Endothelial cell of umbilical vein (primary cell): ENCODE data around the gene TNS1.

Source experiments
- EZH2 ChIP-seq: IDR thresholded peaks from 2 replicates; pipeline ENCODE4 v1.6.1; 2012; ENCODE audit warnings: borderline replicate concordance, low read depth, mild to moderate bottlenecking, moderate library complexity, low read length, inconsistent platforms; ENCODE audit not compliant: severe bottlenecking
- FOS ChIP-seq: IDR thresholded peaks from 2 replicates; pipeline ENCODE4 v1.6.1; 2011; ENCODE audit warnings: mild to moderate bottlenecking, low read length, moderate library complexity, borderline replicate concordance; ENCODE audit not compliant: insufficient read depth
- GATA2 ChIP-seq: IDR thresholded peaks from 2 replicates; pipeline ENCODE4 v1.7.0; 2011; ENCODE audit warnings: low read depth, mild to moderate bottlenecking, moderate library complexity, mixed read lengths, low read length; ENCODE audit not compliant: insufficient read length, insufficient read depth
- JUN ChIP-seq: IDR thresholded peaks from 2 replicates; pipeline ENCODE4 v1.6.1; 2011; ENCODE audit warnings: borderline replicate concordance, low read depth; ENCODE audit not compliant: insufficient read length, insufficient read depth
- MYC ChIP-seq: IDR thresholded peaks from one replicate; pipeline ENCODE4 v1.6.1; 2011; ENCODE audit warnings: mild to moderate bottlenecking, low read depth, low read length
- POLR2A ChIP-seq: IDR thresholded peaks from 2 replicates; pipeline ENCODE4 v1.6.1; 2012; ENCODE audit warnings: low read depth, mild to moderate bottlenecking, control low read depth, low read length
- POLR2AphosphoS5 ChIP-seq: IDR thresholded peaks from 2 replicates; pipeline ENCODE4 v1.6.1; 2012; ENCODE audit warnings: low read depth, mild to moderate bottlenecking, control low read depth, low read length, moderate library complexity; ENCODE audit not compliant: insufficient read depth
- TF ChIP-seq, protein P1 (sequence below), 2 donors: IDR thresholded peaks; 1 replicate in 1 of 2; 2 replicates in 1 of 2; pipeline ENCODE4 v1.5.1; 2011; ENCODE audit warnings: low read length in 2 of 2, mild to moderate bottlenecking in 2 of 2, moderate library complexity in 2 of 2, control low read depth in 1 of 2, inconsistent platforms in 1 of 2, low read depth in 1 of 2; ENCODE audit not compliant: insufficient read depth in 1 of 2; ENCODE audit errors: extremely low read depth in 1 of 2
- TF ChIP-seq, protein P2 (sequence below): IDR thresholded peaks from 2 replicates; pipeline ENCODE4 v1.6.1; 2011; ENCODE audit not compliant: insufficient read depth, insufficient read length

- TF ChIP-seq, protein P1, sequence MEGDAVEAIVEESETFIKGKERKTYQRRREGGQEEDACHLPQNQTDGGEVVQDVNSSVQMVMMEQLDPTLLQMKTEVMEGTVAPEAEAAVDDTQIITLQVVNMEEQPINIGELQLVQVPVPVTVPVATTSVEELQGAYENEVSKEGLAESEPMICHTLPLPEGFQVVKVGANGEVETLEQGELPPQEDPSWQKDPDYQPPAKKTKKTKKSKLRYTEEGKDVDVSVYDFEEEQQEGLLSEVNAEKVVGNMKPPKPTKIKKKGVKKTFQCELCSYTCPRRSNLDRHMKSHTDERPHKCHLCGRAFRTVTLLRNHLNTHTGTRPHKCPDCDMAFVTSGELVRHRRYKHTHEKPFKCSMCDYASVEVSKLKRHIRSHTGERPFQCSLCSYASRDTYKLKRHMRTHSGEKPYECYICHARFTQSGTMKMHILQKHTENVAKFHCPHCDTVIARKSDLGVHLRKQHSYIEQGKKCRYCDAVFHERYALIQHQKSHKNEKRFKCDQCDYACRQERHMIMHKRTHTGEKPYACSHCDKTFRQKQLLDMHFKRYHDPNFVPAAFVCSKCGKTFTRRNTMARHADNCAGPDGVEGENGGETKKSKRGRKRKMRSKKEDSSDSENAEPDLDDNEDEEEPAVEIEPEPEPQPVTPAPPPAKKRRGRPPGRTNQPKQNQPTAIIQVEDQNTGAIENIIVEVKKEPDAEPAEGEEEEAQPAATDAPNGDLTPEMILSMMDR (IDR thresholded peaks at IDR 0.05; ENCODE audit: extremely low read depth in 1 of 2, insufficient read depth in 1 of 2, low read depth in 1 of 2, low read length in 2 of 2) = no peak
- TF ChIP-seq POLR2A = no peak
- no peak for TF ChIP-seq POLR2AphosphoS5
- TF ChIP-seq MYC = no peak
- TF ChIP-seq JUN = no peak
- no peak for TF ChIP-seq EZH2
- TF ChIP-seq, protein P2, sequence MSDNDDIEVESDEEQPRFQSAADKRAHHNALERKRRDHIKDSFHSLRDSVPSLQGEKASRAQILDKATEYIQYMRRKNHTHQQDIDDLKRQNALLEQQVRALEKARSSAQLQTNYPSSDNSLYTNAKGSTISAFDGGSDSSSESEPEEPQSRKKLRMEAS = no peak
- TF ChIP-seq FOS = no peak
- no peak for TF ChIP-seq GATA2
Measured at GRCh38 chr2:217974389-217975005, 28.3 kb downstream of the TNS1 start.
